ENCODE data around the gene CD1C.

DNA sequence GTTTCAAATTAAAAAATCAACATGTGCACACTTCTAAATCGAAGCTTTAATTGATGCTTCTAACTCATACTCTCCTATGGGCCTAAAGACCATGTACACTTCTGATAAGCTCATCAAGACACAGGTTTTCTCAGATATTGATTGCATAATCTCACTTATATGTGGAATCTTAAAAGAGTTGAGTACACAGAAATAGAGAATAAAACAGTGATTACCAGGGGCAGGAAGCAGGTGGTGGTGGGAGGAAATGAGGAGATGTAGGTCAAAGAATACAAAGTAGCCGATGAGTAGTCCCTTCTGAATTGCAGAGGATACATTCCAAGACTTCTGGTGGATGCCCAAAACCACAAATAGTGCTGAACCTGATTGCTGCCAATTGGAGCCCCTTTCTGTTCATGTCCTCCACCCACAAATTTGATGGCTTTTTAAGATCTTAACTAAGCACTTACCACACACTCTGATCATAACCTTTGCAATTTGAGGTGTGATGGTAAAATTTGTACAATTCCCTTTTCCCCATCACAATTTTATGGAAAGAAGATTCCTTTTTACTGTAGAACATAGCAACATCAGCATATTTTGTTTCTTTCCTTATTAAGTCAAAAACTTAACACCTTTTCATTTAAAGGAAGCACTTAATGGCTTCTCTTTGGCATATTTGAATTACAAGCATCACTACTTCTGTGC lies 44.9 kb downstream of the CD1C start:
- TF ChIP-seq, protein P1, sequence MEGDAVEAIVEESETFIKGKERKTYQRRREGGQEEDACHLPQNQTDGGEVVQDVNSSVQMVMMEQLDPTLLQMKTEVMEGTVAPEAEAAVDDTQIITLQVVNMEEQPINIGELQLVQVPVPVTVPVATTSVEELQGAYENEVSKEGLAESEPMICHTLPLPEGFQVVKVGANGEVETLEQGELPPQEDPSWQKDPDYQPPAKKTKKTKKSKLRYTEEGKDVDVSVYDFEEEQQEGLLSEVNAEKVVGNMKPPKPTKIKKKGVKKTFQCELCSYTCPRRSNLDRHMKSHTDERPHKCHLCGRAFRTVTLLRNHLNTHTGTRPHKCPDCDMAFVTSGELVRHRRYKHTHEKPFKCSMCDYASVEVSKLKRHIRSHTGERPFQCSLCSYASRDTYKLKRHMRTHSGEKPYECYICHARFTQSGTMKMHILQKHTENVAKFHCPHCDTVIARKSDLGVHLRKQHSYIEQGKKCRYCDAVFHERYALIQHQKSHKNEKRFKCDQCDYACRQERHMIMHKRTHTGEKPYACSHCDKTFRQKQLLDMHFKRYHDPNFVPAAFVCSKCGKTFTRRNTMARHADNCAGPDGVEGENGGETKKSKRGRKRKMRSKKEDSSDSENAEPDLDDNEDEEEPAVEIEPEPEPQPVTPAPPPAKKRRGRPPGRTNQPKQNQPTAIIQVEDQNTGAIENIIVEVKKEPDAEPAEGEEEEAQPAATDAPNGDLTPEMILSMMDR (IDR thresholded peaks at IDR 0.05): no peak
- TF ChIP-seq EP300 (IDR thresholded peaks at IDR 0.05; ENCODE audit: borderline replicate concordance in 1 of 2, low read depth in 1 of 2, low read length in 1 of 2): no peak
- TF ChIP-seq, protein P2, sequence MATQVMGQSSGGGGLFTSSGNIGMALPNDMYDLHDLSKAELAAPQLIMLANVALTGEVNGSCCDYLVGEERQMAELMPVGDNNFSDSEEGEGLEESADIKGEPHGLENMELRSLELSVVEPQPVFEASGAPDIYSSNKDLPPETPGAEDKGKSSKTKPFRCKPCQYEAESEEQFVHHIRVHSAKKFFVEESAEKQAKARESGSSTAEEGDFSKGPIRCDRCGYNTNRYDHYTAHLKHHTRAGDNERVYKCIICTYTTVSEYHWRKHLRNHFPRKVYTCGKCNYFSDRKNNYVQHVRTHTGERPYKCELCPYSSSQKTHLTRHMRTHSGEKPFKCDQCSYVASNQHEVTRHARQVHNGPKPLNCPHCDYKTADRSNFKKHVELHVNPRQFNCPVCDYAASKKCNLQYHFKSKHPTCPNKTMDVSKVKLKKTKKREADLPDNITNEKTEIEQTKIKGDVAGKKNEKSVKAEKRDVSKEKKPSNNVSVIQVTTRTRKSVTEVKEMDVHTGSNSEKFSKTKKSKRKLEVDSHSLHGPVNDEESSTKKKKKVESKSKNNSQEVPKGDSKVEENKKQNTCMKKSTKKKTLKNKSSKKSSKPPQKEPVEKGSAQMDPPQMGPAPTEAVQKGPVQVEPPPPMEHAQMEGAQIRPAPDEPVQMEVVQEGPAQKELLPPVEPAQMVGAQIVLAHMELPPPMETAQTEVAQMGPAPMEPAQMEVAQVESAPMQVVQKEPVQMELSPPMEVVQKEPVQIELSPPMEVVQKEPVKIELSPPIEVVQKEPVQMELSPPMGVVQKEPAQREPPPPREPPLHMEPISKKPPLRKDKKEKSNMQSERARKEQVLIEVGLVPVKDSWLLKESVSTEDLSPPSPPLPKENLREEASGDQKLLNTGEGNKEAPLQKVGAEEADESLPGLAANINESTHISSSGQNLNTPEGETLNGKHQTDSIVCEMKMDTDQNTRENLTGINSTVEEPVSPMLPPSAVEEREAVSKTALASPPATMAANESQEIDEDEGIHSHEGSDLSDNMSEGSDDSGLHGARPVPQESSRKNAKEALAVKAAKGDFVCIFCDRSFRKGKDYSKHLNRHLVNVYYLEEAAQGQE (IDR thresholded peaks at IDR 0.05; ENCODE audit: low read depth, low read length): no peak
- TF ChIP-seq EZH2phosphoT487 (IDR thresholded peaks at IDR 0.05; ENCODE audit: borderline replicate concordance, low read depth): no peak
- TF ChIP-seq, protein P3, sequence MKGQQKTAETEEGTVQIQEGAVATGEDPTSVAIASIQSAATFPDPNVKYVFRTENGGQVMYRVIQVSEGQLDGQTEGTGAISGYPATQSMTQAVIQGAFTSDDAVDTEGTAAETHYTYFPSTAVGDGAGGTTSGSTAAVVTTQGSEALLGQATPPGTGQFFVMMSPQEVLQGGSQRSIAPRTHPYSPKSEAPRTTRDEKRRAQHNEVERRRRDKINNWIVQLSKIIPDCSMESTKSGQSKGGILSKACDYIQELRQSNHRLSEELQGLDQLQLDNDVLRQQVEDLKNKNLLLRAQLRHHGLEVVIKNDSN (IDR thresholded peaks at IDR 0.05; ENCODE audit: borderline replicate concordance, low read depth): no peak
- TF ChIP-seq, protein P4, sequence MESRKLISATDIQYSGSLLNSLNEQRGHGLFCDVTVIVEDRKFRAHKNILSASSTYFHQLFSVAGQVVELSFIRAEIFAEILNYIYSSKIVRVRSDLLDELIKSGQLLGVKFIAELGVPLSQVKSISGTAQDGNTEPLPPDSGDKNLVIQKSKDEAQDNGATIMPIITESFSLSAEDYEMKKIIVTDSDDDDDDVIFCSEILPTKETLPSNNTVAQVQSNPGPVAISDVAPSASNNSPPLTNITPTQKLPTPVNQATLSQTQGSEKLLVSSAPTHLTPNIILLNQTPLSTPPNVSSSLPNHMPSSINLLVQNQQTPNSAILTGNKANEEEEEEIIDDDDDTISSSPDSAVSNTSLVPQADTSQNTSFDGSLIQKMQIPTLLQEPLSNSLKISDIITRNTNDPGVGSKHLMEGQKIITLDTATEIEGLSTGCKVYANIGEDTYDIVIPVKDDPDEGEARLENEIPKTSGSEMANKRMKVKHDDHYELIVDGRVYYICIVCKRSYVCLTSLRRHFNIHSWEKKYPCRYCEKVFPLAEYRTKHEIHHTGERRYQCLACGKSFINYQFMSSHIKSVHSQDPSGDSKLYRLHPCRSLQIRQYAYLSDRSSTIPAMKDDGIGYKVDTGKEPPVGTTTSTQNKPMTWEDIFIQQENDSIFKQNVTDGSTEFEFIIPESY (IDR thresholded peaks at IDR 0.05; ENCODE audit: borderline replicate concordance, low read depth): no peak
- no peak for TF ChIP-seq POLR2AphosphoS5 (IDR thresholded peaks at IDR 0.05; ENCODE audit: low read depth, low read length)
- TF ChIP-seq FOSL2 (IDR thresholded peaks at IDR 0.05; ENCODE audit: borderline replicate concordance, low read depth): no peak
- TF ChIP-seq SIN3A (IDR thresholded peaks at IDR 0.05; ENCODE audit: borderline replicate concordance, low read depth, low read length): no peak

Data from SK-N-SH (cell line).